ENCODE results near the gene DEFB121. TPM values are rescaled to one million over a fixed set of nuclear protein-coding genes. Genes with fewer than 3 reads are reported as not detected.

Gene DEFB121
- total RNA-seq, 1 experiment from 2014 or later, result not detected

GRCh38 chr20:31449511-31450414 lies 43.7 kb upstream of the DEFB121 start:
- ATAC-seq, result no peak
- TF ChIP-seq EZH2 (IDR thresholded peaks at IDR 0.05; ENCODE audit: low read length, unreplicated experiment) (no peak), EZH2phosphoT487 (IDR thresholded peaks at IDR 0.05; ENCODE audit: borderline replicate concordance, low read length) (no peak), CTCF (conservative IDR thresholded peaks at IDR 0.05; ENCODE audit: low read depth, low read length) (no peak)
- no peaks in the 10 kb centered on the region for H3K9me3 ChIP-seq (ENCODE audit: low read length)
- H3K4me1 ChIP-seq (ENCODE audit: insufficient read depth, low read length), result no peaks in the 10 kb centered on the region
- no peaks in the 10 kb centered on the region for H3K9me2 ChIP-seq (replicated peaks; ENCODE audit: low read length)
- H3K36me3 ChIP-seq (ENCODE audit: low read depth, low read length), result no peaks in the 10 kb centered on the region
- peaks cover 18% of the 10 kb centered on the region for H3K27me3 ChIP-seq (ENCODE audit: low read length)
- ChIA-PET CTCF (interaction anchor here (0.7 kb wide), 1 partner anchor 54 kb away, joined by 3 read pairs; no protein-coding TSS in a partner anchor), POLR2A (ENCODE audit: unreplicated experiment) (no interaction called here)
- no peaks in the 10 kb centered on the region for H3K79me2 ChIP-seq (ENCODE audit: low read length)
- H3F3A ChIP-seq (ENCODE audit: low read length, unreplicated experiment), result no peaks in the 10 kb centered on the region
- intact Hi-C loops (cut with micrococcal nuclease), result no loop called here
- H2AFZ ChIP-seq (ENCODE audit: low read length), result no peak overlapping the region
- H3K4me2 ChIP-seq (ENCODE audit: low read length), result no peak overlapping the region
- no peak for DNase-seq
- H4K20me1 ChIP-seq (ENCODE audit: low read length), result no peaks in the 10 kb centered on the region
- H3K4me3 ChIP-seq (ENCODE audit: low read length), result no peak overlapping the region
- no TSS peak for BruUV-seq (replicated peaks)
- H3K27ac ChIP-seq (ENCODE audit: low read length), result no peak overlapping the region
- no peak overlapping the region for H3K9ac ChIP-seq (ENCODE audit: low read length)

GRCh38 chr20:31446084-31446819 lies 40.2 kb upstream of the DEFB121 start:
- CTCF ChIA-PET, result no interaction called here
- H3K9ac ChIP-seq (ENCODE audit: low read length), result no peak overlapping the region
- TF ChIP-seq EZH2phosphoT487 (IDR thresholded peaks at IDR 0.05; ENCODE audit: borderline replicate concordance, low read length), result no peak
- no peak for TF ChIP-seq CTCF (conservative IDR thresholded peaks at IDR 0.05; ENCODE audit: low read depth, low read length)
- no peak for TF ChIP-seq EZH2 (IDR thresholded peaks at IDR 0.05; ENCODE audit: low read length, unreplicated experiment)
- H3F3A ChIP-seq (ENCODE audit: low read length, unreplicated experiment), result no peaks in the 10 kb centered on the region
- H2AFZ ChIP-seq (ENCODE audit: low read length), result no peak overlapping the region
- no peaks in the 10 kb centered on the region for H3K9me3 ChIP-seq (ENCODE audit: low read length)
- H3K27ac ChIP-seq (ENCODE audit: low read length), result no peak overlapping the region
- DNase-seq, result no peak
- no peaks in the 10 kb centered on the region for H3K9me2 ChIP-seq (replicated peaks; ENCODE audit: low read length)
- no peaks in the 10 kb centered on the region for H3K79me2 ChIP-seq (ENCODE audit: low read length)
- H3K4me2 ChIP-seq (ENCODE audit: low read length), result no peak overlapping the region
- peaks cover 36% of the 10 kb centered on the region for H3K27me3 ChIP-seq (ENCODE audit: low read length)
- H3K4me1 ChIP-seq (ENCODE audit: insufficient read depth, low read length), result no peaks in the 10 kb centered on the region
- ATAC-seq, result no peak
- H3K4me3 ChIP-seq (ENCODE audit: low read length), result no peak overlapping the region
- intact Hi-C loops (cut with micrococcal nuclease), result no loop called here
- H3K36me3 ChIP-seq (ENCODE audit: low read depth, low read length), result no peaks in the 10 kb centered on the region
- BruUV-seq (replicated peaks), result no TSS peak
- POLR2A ChIA-PET (ENCODE audit: unreplicated experiment), result no interaction called here
- no peaks in the 10 kb centered on the region for H4K20me1 ChIP-seq (ENCODE audit: low read length)

Measured in PC-3 (cell line).